Common myeloid progenitor, CD34-positive (primary cell): ENCODE data around the gene ADCY10.
A peak's percentile ranks its signal among the peaks of the same experiment; 100 is the strongest.
"Not testable (repeated sequence)": the region's sequence is repeated elsewhere in the genome, so short reads cannot be mapped to it uniquely, and the experiment has no call there.

Experiments
- CTCF ChIA-PET: fragments of 350-600 bp; sonication (Branson Sonifier 250); formaldehyde crosslinking; loops from one replicate; lab custom pipeline; 2021; ENCODE audit warnings: antibody characterized with exemption; lab: Charles Lee
- POLR2A ChIA-PET: fragments of 350-600 bp; sonication (Branson Sonifier 250); formaldehyde crosslinking; loops from one replicate; lab custom pipeline; 2021; ENCODE audit warnings: antibody characterized with exemption; lab: Charles Lee
- DNase-seq, 3 donors: peaks; one replicate each; pipeline versions ENCODE4 v3.0.0 to v3.0.0-alpha.2; 2013
- H3K27ac ChIP-seq, 2 experiments: 1 replicate in 1 of 2; 2 replicates in 1 of 2; pipeline ENCODE4 v1.7.0; 2013; ENCODE audit warnings: inconsistent platforms in 2 of 2, low read length in 2 of 2, mild to moderate bottlenecking in 2 of 2, low read depth in 1 of 2, moderate library complexity in 1 of 2; ENCODE audit not compliant: severe bottlenecking in 2 of 2, insufficient read depth in 1 of 2, poor library complexity in 1 of 2
- H3K27me3 ChIP-seq, 5 experiments: replicated peaks in 2 of 5; 1 replicate in 3 of 5; 2 replicates in 2 of 5; pipeline versions ENCODE4 v1.6.1 to v1.7.0; 2013; ENCODE audit warnings: low read length in 4 of 5, mild to moderate bottlenecking in 2 of 5, moderate library complexity in 2 of 5, inconsistent platforms in 1 of 5; ENCODE audit not compliant: insufficient read depth in 5 of 5, control insufficient read depth in 4 of 5
- H3K36me3 ChIP-seq, 4 experiments: 1 replicate in 2 of 4; 2 replicates in 2 of 4; pipeline versions ENCODE4 v1.6.1 to v1.7.0; 2013; ENCODE audit warnings: low read length in 3 of 4, control low read depth in 1 of 4, mild to moderate bottlenecking in 1 of 4; ENCODE audit not compliant: control insufficient read depth in 4 of 4, insufficient read depth in 4 of 4
- H3K4me1 ChIP-seq, 4 experiments: 1 replicate in 3 of 4; 2 replicates in 1 of 4; pipeline versions ENCODE4 v1.6.1 to v1.7.1; 2013; ENCODE audit warnings: low read length in 3 of 4, mild to moderate bottlenecking in 3 of 4, control low read depth in 1 of 4, inconsistent platforms in 1 of 4, moderate library complexity in 1 of 4; ENCODE audit not compliant: control insufficient read depth in 4 of 4, insufficient read depth in 4 of 4; ENCODE audit errors: control extremely low read depth in 1 of 4
- H3K4me3 ChIP-seq, 7 experiments: 1 replicate in 4 of 7; 2 replicates in 3 of 7; pipeline versions ENCODE4 v1.5.1 to v1.7.0; 2013; ENCODE audit warnings: mild to moderate bottlenecking in 7 of 7, low read length in 6 of 7, moderate library complexity in 6 of 7, inconsistent platforms in 2 of 7, low read depth in 2 of 7, control low read depth in 1 of 7; ENCODE audit not compliant: insufficient read depth in 4 of 7, control insufficient read depth in 1 of 7; ENCODE audit errors: extremely low read depth in 1 of 7
- H3K9me3 ChIP-seq, 5 experiments: 1 replicate in 4 of 5; 2 replicates in 1 of 5; pipeline versions ENCODE4 v1.6.1 to v1.7.1; 2013; ENCODE audit warnings: low read length in 4 of 5, mild to moderate bottlenecking in 2 of 5, inconsistent platforms in 1 of 5, low read depth in 1 of 5, moderate library complexity in 1 of 5; ENCODE audit not compliant: control insufficient read depth in 4 of 5, insufficient read depth in 2 of 5; ENCODE audit errors: control extremely low read depth in 1 of 5
- WGBS: methylation state at CpG from one replicate; pipeline ENCODE4 v1.1.5; 2013; ENCODE audit not compliant: insufficient coverage; 5-methylcytosine and 5-hydroxymethylcytosine counted together

The ADCY10 gene

DNA sequence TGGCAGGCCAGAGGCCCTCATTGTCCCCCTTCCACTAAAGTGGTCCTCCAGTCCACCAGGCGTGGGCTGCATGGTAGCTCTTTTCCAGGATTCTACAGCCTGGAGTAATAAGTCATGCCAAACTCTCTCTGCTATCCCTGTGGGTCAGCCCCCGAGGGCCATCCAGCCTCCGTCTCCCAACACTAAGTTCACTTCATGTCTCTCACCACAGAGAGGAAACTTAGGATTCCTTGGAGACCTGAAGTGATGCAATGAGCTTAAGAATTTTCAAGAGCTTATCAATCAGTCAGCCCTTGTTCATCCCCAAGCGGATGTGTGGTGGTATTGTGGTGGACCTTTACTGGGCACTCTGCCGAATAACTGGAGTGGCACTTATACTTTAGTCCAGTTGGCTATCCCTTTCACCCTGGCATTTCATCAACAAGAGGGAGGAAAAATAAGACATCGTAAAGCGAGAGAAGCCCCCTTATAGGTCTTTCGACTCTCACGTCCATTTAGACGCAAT is 48.1 kb downstream of the ADCY10 start:
- H3K27ac ChIP-seq, DNase-seq, H3K9me3 ChIP-seq, H3K36me3 ChIP-seq, H3K4me3 ChIP-seq, H3K27me3 ChIP-seq, POLR2A ChIA-PET, H3K4me1 ChIP-seq: not testable (repeated sequence)
- CTCF ChIA-PET = interaction anchor here (1.5 kb wide), 1 partner anchor 151 kb away, joined by 3 read pairs; no protein-coding TSS in a partner anchor
- 97% methylated on average over 4 of the region's 10 CpGs for WGBS

DNA sequence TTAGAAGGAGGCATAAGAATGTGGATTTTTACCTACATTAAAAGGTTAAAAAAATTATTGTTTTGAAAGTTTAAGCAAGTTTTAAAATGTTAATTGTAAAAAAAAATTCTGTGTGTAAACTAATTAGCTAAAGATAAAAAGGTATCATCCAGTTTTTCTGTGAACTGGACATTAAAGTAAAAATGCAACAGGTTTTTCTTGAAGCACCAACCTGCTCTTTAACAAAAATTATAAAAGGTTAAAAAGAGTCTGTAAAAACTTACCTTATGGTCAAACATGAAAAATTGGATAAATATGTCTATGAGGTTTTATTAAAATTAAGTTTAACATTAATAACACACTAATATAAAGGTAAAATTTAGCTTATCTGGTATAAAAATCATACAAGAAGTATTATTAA is 48.7 kb downstream of the ADCY10 start:
- H3K4me3 ChIP-seq, H3K36me3 ChIP-seq, H3K27me3 ChIP-seq, POLR2A ChIA-PET, H3K9me3 ChIP-seq, H3K4me1 ChIP-seq, DNase-seq: not testable (repeated sequence)
- H3K27ac ChIP-seq = peak overlapping the region in 1 of 2 experiments; percentile 14
- CTCF ChIA-PET = interaction anchor here (1.5 kb wide), 1 partner anchor 150 kb away, joined by 3 read pairs; no protein-coding TSS in a partner anchor

DNA sequence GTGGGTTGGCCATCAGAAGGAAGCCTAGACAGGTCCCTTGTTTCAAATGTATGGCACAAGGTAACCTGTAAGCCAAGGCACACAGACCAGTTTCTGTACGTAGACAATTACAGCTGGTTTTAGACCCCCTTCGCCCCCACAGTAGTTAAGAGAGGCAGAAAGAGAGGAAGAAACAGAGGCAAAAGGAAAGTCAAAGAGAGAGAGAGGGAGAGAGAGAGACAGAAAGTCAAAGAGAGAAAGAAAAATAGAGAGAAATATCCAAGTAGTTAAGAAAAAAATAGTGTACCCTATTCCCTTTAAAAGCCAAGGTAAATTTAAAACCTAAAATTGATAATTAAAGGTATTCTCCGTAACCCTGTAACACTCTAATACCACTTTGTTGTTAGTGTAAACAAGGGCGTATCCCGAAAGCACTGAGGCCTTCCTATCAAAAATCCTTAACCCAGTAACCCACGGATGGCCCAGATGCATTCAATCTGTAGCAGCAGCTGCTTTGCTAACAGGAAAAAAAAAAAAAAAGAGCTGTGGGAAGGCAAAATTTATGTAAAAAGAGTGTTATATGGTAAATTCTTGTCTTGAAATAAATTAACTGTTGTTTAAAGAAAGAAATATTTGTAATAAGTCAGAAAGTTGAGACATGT is 49.4 kb downstream of the ADCY10 start:
- POLR2A ChIA-PET = no interaction called here
- Histone ChIP-seq H3K9me3 (peaks cover 0 to 4% (median 0%) of the 10 kb centered on the region in 5 experiments), H3K36me3 (no peaks in the 10 kb centered on the region), H3K4me3 (no peak overlapping the region), H3K27me3 (no peaks in the 10 kb centered on the region), H3K27ac (peak overlapping the region in 1 of 2 experiments; percentile 55), H3K4me1 (no peaks in the 10 kb centered on the region)
- WGBS = 100% methylated on average over 2 of the region's 6 CpGs
- CTCF ChIA-PET = no interaction called here
- DNase-seq = peak in 1 of 3 donors; percentile 3

DNA sequence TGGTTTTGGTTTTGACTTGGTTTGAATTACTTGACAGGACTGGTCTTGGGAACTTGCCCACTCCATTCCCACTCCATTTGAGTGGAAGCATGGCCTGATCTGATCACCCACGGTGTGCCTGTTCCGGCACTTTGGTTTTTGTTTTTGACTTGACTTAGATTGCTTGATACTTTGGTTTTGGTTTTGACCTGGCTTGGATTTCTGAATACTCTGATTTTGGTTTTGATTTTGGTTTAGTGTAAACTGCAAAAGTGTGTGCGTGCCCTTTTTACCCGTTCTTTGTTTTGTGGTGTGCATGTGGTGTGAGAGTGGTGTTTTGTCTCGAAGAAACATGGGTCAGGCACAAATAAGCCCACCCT is 50.0 kb downstream of the ADCY10 start:
- Histone ChIP-seq H3K36me3 (no peaks in the 10 kb centered on the region), H3K4me3 (no peak overlapping the region), H3K27ac (peak overlapping the region in 1 of 2 experiments; percentile 55), H3K4me1 (no peaks in the 10 kb centered on the region), H3K27me3 (no peaks in the 10 kb centered on the region), H3K9me3 (peaks cover 0 to 4% (median 0%) of the 10 kb centered on the region in 5 experiments)
- DNase-seq = no peak
- WGBS = no CpG with 5 or more reads among the region's 5 CpGs
- CTCF ChIA-PET = no interaction called here
- POLR2A ChIA-PET = no interaction called here

DNA sequence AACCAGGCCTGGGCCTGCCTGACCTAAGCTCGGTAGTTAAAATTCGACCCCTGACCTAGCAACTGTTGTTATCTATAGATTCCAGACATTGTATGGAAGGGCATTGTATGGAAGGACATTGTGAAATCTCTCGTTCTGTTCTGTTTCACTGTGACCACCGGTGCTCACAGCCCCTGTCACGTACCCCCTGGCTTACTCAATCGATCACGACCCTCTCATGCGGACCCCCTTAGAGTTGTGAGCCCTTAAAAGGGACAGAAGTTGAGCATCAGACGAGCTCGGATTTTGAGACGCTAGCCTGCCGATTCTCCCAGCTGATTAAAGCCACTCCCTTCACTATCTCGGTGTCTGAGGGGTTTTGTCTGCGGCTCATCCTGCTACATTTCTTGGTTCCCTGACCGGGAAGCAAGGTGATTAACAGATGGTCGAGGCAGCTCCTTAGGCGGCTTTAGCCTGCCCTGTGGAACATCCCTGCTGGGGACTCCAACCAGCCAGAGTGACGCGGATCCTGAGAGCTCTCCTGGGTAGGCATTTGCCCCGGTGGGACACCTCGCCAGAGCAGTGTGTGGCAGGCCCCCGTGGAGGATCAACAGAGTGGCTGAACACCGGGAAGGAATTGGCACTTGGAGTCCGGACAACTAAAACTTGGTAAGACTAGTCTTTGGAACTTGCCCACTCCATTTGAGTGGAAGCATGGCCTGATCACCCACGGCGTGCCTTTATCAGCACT is 50.6 kb downstream of the ADCY10 start:
- DNase-seq, CTCF ChIA-PET, H3K27me3 ChIP-seq, POLR2A ChIA-PET, H3K27ac ChIP-seq, H3K4me3 ChIP-seq, H3K4me1 ChIP-seq, H3K9me3 ChIP-seq, H3K36me3 ChIP-seq: not testable (repeated sequence)
- WGBS = 97% methylated on average over 21 of the region's 26 CpGs

DNA sequence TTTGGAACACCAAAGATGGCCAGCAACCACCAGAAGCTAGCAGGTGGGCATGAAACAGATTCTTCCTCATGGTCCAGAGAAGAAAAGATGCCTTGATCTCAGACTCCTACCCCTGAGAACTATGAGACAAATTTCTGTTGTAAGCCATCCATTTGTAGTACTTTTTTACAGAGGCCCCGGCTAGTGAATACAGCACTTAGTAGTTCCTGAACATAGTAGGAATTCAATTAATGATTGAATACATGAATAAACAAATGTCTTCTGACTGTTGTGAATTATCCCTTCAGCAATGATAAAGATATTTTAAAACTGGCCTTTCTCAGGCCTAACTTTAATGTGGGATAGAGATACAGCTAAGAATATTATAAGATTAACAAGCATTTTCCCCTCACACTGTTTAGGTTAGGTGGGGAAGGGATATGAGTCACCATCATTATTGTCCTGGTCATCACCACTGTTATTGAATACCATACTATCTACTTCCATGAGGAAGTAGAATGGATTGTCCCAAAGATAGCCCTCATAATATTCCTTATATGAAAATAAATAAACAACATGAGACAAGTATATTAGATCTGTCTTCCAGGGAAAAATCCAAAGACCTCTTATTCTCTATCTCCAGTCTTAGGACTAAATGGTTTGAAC is 51.4 kb downstream of the ADCY10 start:
- no peaks in the 10 kb centered on the region for H3K27me3 ChIP-seq
- DNase-seq = no peak
- WGBS = no CpG with 5 or more reads among the region's 1 CpG
- no peak overlapping the region for H3K4me3 ChIP-seq
- ChIA-PET CTCF (no interaction called here), POLR2A (no interaction called here)
- no peak overlapping the region for H3K27ac ChIP-seq
- H3K4me1 ChIP-seq = no peaks in the 10 kb centered on the region
- no peaks in the 10 kb centered on the region for H3K36me3 ChIP-seq
- peaks cover 0 to 4% (median 0%) of the 10 kb centered on the region in 5 experiments for H3K9me3 ChIP-seq
